ENCODE data around the gene ANKRD49.

- TF ChIP-seq CTCF (conservative IDR thresholded peaks at IDR 0.05) (no peak), EZH2 (IDR thresholded peaks at IDR 0.05; ENCODE audit: low read depth) (no peak)
Observed at GRCh38 chr11:94481342-94481741, 12.4 kb upstream of the ANKRD49 start.

Data from PC-9 (cell line).